ENCODE results near the gene ANO5.
"Not testable (repeated sequence)": the region's sequence is repeated elsewhere in the genome, so short reads cannot be mapped to it uniquely, and the experiment has no call there.

ANO5 gene

DNA sequence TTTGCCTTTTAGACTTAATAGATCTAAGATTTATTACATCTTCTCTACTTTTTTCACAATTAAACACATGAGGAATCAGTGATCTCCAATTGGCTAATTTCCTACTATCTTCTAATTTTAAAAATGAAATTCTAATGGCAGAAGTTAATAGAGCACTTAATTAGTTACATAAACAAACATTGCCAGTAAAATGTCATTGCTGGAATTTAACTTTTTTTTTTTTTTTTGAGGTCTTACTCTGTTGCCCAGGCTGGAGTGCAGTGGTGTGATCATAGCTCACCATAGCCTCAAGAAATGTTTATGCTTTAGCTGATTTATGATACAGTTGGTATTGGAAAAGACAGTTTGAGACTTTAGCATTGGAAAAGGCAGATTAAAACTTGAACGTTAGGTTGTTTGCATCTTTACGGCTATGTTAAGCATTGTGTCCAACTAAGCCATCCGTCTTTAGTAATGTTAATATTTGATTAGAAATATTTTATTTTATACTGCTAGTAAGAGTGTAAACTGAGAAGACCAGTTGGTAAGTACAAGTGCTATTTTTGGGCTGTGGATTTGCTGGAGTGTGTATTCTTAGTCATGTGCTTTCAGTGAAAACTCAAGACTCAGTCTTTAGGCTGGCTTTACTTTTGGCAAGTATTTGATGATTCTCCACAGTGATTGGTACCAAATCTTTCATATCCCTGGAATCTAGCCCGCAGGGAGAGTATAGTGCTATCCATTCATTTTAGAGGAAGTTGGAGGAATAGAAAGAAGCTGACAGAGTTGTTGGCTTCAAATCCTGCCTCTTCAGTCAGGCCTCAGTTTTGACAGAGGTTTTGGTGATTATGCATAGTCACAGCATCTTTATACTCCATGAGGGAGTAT lies 4.5 kb downstream of the ANO5 start:
- DNase-seq (ENCODE audit: low read depth, low spot score) = no peak

DNA sequence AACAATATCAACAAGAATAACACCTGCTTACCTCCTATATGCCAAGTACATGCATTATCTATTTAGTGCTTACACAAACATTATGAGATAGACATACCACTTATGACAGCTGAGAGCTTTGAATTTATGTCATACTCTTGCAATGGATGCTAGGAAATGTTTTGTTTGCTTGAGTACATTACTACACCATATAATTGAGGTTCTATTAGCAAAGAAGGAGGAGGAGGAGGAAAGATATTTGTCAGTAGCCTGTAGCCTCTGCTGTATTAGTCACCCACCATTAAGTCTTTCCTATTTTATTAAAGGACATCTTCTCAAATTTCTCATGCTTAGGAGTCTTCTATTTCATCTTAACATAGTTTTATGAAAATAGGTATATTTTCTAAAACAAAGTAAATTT lies 6.4 kb downstream of the ANO5 start:
- DNase-seq (ENCODE audit: low read depth, low spot score) = no peak

DNA sequence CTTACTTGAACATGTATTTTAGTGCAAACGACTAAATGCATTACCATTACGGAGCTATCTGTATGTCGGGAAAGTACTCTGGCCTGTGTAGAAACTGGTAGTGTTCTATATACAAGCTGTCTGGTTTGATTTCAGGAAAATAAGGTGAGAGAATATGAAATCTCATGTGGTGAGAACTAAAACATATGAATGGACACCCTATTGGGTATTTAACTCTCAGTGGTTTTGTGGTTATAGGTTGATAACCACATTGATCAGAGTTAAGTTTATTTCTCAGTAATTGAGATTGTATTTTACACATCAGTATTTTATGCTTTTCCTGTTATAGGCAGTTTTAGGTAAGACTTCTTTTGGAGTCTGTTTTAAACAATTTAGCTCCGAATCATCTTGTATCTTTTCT lies 10.4 kb downstream of the ANO5 start:
- DNase-seq (ENCODE audit: low read depth, low spot score) = no peak

DNA sequence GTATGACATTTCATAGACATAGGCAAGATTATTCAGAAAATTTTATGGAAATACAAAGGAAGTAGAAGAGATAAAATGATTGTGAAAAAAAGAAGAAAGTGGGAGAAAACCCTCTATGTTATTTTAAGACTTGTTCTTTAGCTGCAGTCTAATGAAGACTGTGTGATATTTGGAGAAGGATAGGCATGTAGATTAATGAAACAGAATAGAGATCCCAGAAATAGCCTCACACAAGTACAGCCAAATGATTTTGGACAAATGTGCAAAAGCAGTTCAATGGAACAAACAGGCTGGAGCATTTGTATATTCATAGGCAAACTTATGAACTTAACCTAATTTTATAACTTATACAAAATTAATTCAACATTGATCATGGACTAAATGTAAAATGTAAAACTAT lies 14.3 kb downstream of the ANO5 start:
- no peak for DNase-seq (ENCODE audit: low read depth, low spot score)

DNA sequence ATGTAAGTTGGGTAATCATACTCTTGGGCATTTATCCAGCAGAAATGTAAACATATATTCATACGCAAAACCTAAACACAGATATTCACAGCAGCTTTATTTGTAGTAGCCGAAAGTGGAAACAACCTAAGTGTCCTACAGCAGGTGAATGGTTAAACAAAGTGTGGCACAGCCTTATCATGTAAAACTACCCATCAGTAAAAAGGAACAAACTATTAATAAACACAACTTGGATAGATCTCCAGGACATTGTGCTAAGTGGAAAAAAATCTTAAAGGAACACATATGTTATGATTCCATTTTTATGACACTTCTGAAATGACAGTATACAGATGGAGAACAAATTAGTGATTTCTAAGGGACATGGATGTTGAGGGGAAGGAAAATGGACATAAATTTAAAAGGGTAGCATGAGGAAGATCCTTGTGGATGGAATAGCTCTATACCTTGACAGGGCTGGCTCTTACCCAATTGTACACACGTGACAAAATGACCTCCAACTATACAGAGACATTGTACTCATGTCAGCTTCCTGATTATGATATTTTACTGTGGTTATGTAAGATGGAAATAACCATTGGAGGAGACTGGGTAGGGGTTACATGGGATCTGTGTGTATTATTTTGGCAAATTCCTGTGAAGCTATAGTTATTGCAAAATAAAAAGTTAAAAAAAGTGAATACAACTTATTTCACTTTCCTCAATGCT lies 15.4 kb downstream of the ANO5 start:
- DNase-seq (ENCODE audit: low read depth, low spot score) = no peak

DNA sequence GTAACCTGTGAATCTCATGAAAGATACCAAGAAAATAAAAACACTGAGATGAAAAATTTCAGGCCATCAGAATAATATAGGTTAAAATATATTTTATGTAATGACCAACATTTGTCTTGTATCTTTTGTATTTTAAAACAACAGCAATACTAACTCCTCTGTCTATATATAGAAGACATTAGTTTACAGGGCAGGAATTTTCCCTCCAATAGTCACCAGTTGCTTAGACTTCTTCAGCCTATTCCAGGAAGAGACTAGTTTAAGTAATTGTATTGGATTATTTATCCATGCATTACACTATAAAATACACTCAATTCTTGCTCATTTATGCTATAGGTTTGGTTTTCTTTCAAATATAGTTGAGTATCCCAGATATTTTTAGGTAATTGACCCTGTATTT lies 24.1 kb downstream of the ANO5 start:
- DNase-seq (ENCODE audit: low read depth, low spot score) = no peak

DNA sequence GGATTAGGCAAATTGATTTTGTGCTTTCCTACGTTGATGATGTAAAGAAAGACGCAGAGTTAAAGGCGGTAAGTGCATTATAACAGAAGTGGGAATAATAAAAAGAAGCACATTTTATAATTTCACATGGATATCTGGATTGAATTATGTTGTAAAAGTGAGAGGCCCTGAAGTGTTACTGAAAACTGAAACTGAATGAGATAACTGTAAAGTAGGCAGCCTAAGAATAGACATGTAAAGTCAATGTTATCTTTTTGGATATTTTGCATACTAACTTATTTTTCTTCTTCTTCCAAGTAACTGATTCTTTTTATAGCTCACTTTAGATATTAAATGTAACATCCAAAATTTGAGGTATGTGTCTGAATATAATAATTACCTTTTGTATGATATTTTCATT lies 28.3 kb downstream of the ANO5 start:
- no peak for DNase-seq (ENCODE audit: low read depth, low spot score)

DNA sequence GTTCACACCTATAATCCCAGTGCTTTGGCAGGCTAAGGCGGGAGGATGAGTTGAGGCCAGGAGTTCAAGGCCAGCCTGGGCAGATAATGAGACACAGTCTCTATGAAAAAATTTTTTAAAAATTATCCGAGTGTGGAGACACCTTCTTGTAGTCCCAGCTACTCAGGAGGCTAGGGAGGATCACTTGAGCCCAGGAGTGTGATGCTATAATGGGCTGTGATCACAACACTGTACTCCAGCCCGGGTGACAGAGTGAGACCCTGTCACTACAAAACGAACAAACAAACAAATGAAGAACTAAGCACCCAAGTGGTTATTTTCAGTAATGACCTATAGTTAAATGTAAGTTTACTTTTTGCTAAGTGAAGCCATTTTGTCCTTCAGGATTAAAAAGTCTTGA lies 32.3 kb downstream of the ANO5 start:
- no peak for DNase-seq (ENCODE audit: low read depth, low spot score)

DNA sequence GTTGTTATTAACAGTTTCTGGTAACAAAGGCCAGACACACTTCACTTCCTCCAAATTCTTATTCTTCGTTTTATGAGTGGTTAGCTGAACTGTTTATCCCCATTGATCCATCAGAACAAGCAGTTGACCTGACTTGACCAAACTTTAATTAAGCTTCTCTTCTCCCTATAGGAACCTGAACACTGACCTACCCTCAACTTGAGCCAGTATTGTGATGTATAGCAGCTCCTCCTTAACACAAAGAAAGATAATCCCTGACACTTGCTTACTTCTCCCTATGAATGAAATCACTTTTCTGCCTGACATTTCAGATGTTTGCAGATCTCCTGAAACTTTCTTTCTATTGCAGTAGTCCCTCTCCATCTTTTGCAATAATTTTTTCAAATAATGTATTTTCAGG lies 41.9 kb downstream of the ANO5 start:
- DNase-seq (ENCODE audit: low read depth, low spot score) = no peak

DNA sequence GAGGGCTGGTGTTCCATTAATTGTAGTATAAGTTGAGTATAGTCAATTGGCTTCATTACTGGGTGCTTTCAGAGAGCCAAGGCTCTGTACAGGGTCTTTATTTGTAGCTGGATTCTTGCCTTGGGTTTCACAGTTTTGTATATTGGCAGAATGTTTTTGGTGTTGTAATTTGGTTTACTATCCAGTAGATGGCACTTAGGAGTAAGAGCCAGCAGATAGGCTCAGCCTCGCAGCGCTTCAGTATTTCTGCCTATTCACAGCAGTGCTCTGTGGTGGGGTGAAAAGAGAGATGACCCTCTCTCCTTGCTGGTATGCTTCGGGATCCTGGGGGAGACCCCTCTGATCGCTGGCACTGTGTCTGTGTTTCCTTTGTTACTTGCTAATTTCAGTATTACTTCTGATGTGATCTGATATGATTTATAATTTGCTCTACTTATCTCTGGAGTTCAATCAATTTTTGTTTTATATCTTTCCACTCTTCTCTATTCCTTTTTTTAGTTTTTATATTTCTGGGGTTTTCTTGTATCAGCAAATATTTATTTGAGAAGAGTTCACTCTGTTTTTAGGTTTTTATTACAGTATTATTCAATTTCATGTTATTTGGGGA lies 52.2 kb downstream of the ANO5 start:
- no peak for DNase-seq (ENCODE audit: low read depth, low spot score)

DNA sequence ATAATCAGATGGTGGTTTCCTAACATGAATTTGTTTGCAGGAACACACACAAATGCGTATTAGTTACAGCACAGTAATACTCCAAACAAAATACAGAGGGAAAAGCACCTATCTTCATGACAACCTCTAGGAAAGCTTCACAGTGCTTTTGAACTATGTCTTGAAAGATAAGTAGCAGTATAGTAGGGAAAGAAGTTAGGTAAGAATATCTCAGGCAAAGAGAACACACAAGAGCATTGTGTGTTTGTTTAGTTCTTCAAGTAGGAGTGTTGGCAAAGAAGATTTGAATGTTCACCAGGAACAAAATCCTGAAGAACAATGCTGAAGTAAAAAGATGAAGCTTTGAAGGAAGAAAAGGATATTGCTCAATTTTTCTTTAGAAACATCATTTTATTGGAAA lies 54.1 kb downstream of the ANO5 start:
- no peak for DNase-seq (ENCODE audit: low read depth, low spot score)

DNA sequence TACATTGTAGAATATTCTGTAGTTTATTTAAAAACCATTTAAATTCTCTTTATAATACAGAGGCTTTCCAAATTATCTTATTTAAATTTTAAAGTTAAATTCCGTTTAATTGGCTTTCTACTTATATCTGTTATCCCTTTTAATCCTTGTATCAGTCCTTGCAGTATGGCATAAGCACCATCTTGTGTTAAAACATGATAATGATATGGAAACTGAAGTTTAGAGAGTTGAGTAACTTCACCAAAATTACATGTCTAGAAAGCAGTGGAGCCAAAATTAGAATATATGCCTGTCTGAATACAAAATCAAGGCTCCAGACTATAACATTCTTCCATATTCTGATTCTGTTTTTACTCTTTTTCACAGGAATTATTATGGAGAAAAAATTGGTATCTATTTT lies 57.0 kb downstream of the ANO5 start:
- DNase-seq (ENCODE audit: low read depth, low spot score) = no peak

DNA sequence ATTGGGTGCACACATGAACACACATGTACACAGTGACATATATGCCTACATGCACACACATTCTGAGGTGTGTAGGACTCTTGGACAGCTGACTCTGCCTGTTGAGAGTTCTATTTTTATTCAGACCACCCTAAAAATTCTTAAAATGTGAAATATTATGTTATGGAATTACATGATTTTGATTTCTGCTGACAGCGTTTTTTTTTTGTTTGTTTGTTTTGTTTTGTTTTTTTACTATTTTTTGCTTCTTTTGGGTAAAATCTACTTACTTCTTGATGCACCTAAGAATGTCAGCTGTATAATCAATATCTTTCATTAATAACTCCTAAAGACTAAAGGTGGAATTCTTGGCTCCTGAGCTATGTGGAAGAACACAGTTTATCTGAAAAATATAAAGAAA lies 64.0 kb downstream of the ANO5 start:
- DNase-seq (ENCODE audit: low read depth, low spot score) = no peak

DNA sequence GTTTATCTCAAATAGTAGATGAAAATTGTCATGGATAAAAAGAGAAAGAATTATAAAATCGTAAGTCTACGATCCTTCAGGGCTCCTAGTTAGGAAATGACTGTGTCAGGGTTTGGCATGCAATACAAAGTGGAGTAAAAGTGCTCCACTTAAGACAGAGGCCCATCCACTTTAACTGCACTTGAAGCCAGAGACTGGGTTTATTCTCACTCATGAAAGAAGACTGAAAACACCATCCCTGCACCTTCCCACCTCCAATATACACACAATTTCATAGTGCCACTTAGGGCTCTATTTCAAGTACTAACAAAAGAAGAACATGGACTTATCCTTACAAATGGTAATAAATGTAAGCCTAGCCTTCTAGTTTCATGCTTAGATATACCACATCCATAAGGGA lies 70.7 kb downstream of the ANO5 start:
- DNase-seq (ENCODE audit: low read depth, low spot score) = no peak

DNA sequence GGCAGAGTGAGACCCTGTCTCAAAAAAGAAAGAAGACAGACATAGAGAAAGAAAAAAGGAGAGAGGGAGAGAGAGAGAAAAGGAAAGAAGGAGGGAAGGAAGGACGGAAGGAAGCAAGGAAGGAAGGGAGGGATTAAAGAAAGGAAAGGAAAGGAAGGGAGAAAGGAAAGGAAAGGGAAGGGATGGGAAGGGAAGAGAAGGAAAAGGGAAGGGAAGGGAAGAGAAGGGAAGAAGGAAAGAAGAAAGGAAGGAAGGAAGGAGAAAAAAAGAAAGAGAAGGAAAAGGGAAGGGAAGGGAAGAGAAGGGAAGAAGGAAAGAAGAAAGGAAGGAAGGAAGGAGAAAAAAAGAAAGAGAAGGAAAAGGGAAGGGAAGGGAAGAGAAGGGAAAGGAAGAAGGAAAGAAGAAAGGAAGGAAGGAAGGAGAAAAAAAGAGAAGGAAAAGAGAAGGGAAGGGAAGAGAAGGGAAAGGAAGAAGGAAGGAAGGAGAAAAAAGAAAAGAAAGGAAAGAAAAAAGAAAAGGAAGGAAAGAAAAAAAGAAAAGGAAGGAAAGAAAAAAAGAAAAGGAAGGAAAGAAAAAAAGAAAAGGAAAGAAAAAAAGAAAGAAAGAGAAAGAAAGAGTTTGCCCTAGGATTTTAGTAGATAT lies 76.2 kb downstream of the ANO5 start:
- not testable (repeated sequence) for DNase-seq (ENCODE audit: low read depth, low spot score)

DNA sequence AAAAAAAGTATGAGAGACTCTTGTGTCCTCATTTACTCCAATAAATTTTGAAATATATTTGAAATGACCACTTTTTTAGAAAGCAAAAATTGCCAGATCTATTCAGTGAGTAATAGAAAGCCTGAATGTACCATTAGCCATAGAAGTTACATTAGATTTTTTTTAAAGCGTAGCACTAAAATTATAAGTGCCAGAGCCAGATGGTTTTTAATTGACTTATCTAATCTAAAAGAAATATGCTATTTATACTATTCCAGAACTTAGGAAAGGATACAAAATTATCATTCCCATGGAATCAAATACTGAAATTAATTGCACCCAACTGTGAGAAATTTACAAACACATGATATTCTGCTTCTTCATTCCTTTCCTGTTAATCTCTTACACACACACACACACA lies 80.9 kb downstream of the ANO5 start:
- DNase-seq (ENCODE audit: low read depth, low spot score) = no peak

DNA sequence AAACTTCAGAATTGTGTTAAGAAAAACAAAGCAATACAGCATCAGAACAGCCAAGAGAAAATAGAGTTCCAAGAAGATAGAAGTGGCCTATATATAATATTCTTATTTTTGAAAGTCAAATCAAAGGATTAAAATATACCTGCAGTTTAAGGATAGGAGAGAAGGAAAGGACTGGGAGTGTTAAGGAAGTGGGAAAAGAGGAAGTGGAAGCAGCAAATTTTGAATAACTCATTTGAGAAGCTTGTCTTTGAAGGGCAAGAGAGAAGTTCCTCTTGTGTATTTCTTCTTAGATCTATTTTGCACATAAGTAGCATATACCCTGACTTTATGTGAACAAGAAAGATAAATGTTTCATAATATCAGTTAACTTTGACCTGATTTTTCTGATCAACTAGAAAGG lies 82.7 kb downstream of the ANO5 start:
- DNase-seq (ENCODE audit: low read depth, low spot score) = no peak

DNA sequence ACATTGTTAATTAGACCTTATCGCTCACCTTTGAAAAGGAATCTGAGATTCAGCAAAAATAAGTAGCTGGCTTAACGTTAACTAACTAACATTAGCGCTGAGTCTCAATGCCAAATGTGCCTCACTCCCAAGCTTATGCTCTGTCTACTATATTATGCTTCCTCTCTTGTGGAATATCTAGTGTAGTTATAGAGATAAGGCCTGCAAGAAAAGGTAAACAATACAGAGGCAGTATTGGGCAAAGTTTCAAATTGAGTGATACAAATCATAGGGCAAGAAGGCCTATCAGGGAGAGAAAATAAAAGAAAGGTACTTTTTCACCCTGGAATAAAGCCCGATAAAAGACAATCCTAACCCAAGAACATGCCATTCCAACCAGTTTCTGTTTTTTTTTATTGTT lies 83.7 kb downstream of the ANO5 start:
- DNase-seq (ENCODE audit: low read depth, low spot score) = no peak

DNA sequence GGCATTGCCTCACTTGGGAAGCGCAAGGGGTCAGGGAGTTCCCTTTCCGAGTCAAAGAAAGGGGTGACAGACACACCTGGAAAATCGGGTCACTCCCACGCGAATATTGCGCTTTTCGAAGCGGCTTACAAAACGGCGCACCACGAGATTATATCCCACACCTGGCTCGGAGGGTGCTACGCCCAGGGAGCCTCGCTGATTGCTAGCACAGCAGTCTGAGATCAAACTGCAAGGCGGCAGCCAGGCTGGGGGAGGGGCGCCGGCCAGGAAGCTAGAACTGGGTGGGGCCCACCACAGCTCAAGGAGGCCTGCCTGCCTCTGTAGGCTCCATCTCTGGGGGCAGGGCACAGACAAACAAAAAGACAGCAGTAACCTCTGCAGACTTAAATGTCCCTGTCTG lies 92.1 kb downstream of the ANO5 start:
- DNase-seq (ENCODE audit: low read depth, low spot score) = not testable (repeated sequence)

DNA sequence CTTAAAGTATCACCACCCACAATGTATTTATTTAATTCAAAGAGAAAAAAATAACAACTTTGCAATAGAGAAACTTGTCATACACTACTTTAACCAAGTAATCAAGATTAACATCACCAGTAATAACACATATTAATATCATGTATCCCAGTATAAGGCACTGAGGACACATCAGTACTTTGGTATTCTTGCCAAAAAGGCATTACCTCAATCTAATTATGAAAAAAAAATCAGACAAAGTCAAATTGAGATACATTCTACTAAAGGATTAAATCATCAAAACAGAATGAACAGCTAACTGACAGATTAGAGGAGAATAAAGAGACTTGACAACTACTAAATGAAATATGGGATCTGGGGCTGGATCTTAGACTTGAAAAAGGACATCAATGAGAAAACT lies 109.5 kb downstream of the ANO5 start:
- DNase-seq (ENCODE audit: low read depth, low spot score) = no peak

DNA sequence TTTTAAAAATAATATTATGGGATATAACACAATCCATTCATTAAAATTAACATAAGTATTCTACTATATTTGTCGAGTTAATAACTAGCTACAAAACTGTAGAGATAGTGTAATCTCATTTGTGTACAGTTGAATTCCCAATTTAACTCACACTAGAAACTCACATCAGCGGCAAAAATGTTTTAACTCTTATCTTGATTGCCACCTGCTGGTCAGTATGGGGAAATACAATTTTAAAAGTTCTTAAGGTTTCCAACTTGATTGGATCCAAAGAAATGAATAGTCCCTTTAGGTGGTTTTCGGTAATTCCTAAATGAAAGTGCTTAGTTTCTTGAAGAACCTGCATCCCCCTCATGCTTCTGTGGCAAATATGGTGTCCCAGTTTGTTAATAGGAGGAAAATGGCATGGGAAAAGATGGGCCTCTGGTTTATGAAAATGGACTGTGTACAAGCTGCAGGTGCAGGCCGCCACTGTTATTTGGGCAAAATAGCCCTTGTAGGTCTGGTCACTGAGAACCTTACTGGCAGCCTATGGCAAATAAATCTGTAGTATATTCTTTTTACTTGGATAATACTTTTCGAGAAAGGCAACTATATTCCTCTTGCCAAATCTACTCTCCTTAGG lies 111.6 kb downstream of the ANO5 start:
- DNase-seq (ENCODE audit: low read depth, low spot score) = no peak

DNA sequence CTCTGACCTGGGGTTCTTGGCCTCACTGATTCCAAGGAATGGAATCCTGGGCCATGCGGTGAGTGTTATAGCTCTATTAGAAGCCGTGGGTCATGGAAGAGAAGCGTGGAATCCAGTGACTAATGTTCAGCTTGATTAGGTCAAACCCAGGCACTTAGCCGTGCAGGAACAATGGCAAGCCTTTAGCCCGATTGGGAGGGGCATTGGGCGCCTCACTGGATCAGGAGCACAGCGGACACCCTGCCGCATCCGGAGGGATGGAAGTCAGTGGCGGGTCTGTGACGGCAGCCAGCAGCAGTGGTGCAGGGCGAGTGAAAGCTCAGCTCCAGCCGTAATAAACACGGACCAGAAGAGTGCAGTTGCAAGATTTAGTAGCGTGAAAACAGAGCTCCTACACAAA lies 124.8 kb downstream of the ANO5 start:
- DNase-seq (ENCODE audit: low read depth, low spot score) = no peak

Measured in smooth muscle cell of the brain vasculature (primary cell).